ENCODE measurements around the gene SHROOM3. TPM values are rescaled to one million over a fixed set of nuclear protein-coding genes. Genes with fewer than 3 reads are reported as not detected.

The SHROOM3 gene
- polyA plus RNA-seq, 3 donors = 31.1 to 35.4 (median 34.9) TPM

Other genes starting within 250 kb of the SHROOM3 start
- 100 to 1,000 TPM; 168 to 203 (median 193) TPM for gene SCARB2, start 221.4 kb upstream of the SHROOM3 start, polyA plus RNA-seq (ENCODE audit: insufficient read length in 3 of 3)
- gene FAM47E, start 183.5 kb upstream of the SHROOM3 start, polyA plus RNA-seq (ENCODE audit: insufficient read length in 3 of 3) = 10 to 100 TPM in 1 of 3 donors, 1 to 10 TPM in 2; 6.7 to 10.4 (median 7.2) TPM
- gene STBD1, start 128.5 kb upstream of the SHROOM3 start, polyA plus RNA-seq (ENCODE audit: insufficient read length in 3 of 3) = 1 to 10 TPM in 2 of 3 donors, under 1 TPM in 1; 0.97 to 1.6 (median 1.3) TPM
- under 1 TPM; 0.27 to 0.75 (median 0.60) TPM for gene CCDC158, start 14.1 kb upstream of the SHROOM3 start, polyA plus RNA-seq (ENCODE audit: insufficient read length in 3 of 3)

Data from right renal cortex interstitium (tissue), 3 donors.